GM12878 (cell line): ENCODE measurements around the gene PARN. TPM values are rescaled to one million over a fixed set of nuclear protein-coding genes. Genes with fewer than 3 reads are reported as not detected.

Experiments
- ATF2 ChIP-seq: IDR thresholded peaks from 2 replicates; pipeline ENCODE4 v1.6.1; 2012; ENCODE audit warnings: low read length, inconsistent platforms
- BMI1 ChIP-seq: fragments of 450-650 bp; IDR thresholded peaks from 2 replicates; pipeline ENCODE4 v1.6.1; 2016; ENCODE audit warnings: mild to moderate bottlenecking, moderate library complexity, borderline replicate concordance
- BRCA1 ChIP-seq: IDR thresholded peaks from 2 replicates; pipeline ENCODE4 v1.6.1; 2011; ENCODE audit warnings: low read depth, low read length, improper control_type of control experiment
- CEBPB ChIP-seq, 2 experiments: fragments of 150-350 bp in 1 of 2; IDR thresholded peaks; 2 replicates each; pipeline ENCODE4 v1.6.1; 2012 to 2014; ENCODE audit warnings: low read depth in 2 of 2, low read length in 2 of 2, borderline replicate concordance in 1 of 2, inconsistent platforms in 1 of 2
- CHD1 ChIP-seq: IDR thresholded peaks from 2 replicates; pipeline ENCODE4 v1.6.1; 2012; ENCODE audit warnings: low read depth, low read length, improper control_type of control experiment
- CTCF ChIP-seq, 3 experiments: IDR thresholded peaks in 2 of 3; conservative IDR thresholded peaks in 1 of 3; 2 replicates each; pipeline ENCODE4 v1.5.1; 2011; ENCODE audit warnings: low read depth in 3 of 3, low read length in 3 of 3, mild to moderate bottlenecking in 3 of 3, control low read depth in 2 of 3, moderate library complexity in 2 of 3, inconsistent platforms in 1 of 3, mixed read lengths in 1 of 3; ENCODE audit not compliant: control insufficient read depth in 2 of 3, insufficient read depth in 1 of 3; ENCODE audit errors: extremely low read depth in 1 of 3
- DPF2 ChIP-seq: fragments of 450-650 bp; IDR thresholded peaks from 2 replicates; pipeline ENCODE4 v1.6.1; 2017; ENCODE audit warnings: mild to moderate bottlenecking
- EED ChIP-seq: sonication (generic); IDR thresholded peaks from 2 replicates; pipeline ENCODE4 v1.6.1; 2016; ENCODE audit warnings: antibody characterized with exemption, low read depth
- EGR1 ChIP-seq, 2 experiments: IDR thresholded peaks; 1 replicate in 1 of 2; 2 replicates in 1 of 2; pipeline ENCODE4 v1.6.1; 2011 to 2012; ENCODE audit warnings: low read depth in 2 of 2, low read length in 2 of 2, borderline replicate concordance in 1 of 2, mild to moderate bottlenecking in 1 of 2, moderate library complexity in 1 of 2
- JUNB ChIP-seq: IDR thresholded peaks from 2 replicates; pipeline ENCODE4 v1.6.1; 2016; ENCODE audit warnings: antibody characterized with exemption, mild to moderate bottlenecking
- LARP7 ChIP-seq: fragments of 450-650 bp; IDR thresholded peaks from 2 replicates; pipeline ENCODE4 v1.6.1; 2017; ENCODE audit warnings: mild to moderate bottlenecking
- NFXL1 ChIP-seq: fragments of 450-650 bp; IDR thresholded peaks from 2 replicates; pipeline ENCODE4 v1.6.1; 2017; ENCODE audit warnings: antibody characterized with exemption, mild to moderate bottlenecking, borderline replicate concordance
- PAX5 ChIP-seq: IDR thresholded peaks from 2 replicates; pipeline ENCODE4 v1.6.1; 2011; ENCODE audit warnings: low read depth, low read length, borderline replicate concordance
- RAD21 ChIP-seq: IDR thresholded peaks from 2 replicates; pipeline ENCODE4 v1.6.1; 2011; ENCODE audit warnings: mild to moderate bottlenecking, low read depth, low read length, moderate library complexity; ENCODE audit not compliant: insufficient read depth
- RB1 ChIP-seq: fragments of 450-650 bp; formaldehyde crosslinking; IDR thresholded peaks from 2 replicates; pipeline ENCODE4 v1.6.1; 2017; ENCODE audit warnings: mild to moderate bottlenecking, borderline replicate concordance
- SIN3A ChIP-seq: IDR thresholded peaks from 2 replicates; pipeline ENCODE4 v1.6.1; 2012; ENCODE audit warnings: low read depth, low read length, improper control_type of control experiment
- SUPT20H ChIP-seq: IDR thresholded peaks from 2 replicates; pipeline ENCODE4 v1.6.1; 2011; ENCODE audit warnings: low read depth, mild to moderate bottlenecking, low read length, moderate library complexity, borderline replicate concordance; ENCODE audit not compliant: control insufficient read depth
- TAF1 ChIP-seq: IDR thresholded peaks from 2 replicates; pipeline ENCODE4 v1.6.1; 2011; ENCODE audit warnings: mild to moderate bottlenecking, low read depth, low read length, borderline replicate concordance
- ZBTB4 ChIP-seq: fragments of 450-650 bp; formaldehyde crosslinking; IDR thresholded peaks from 2 replicates; pipeline ENCODE4 v1.4.0; 2022; ENCODE audit warnings: mild to moderate bottlenecking, moderate library complexity
- ZNF207 ChIP-seq: fragments of 450-650 bp; IDR thresholded peaks from 2 replicates; pipeline ENCODE4 v1.6.1; 2014; ENCODE audit warnings: antibody characterized with exemption, mild to moderate bottlenecking, borderline replicate concordance
- ZNF274 ChIP-seq: IDR thresholded peaks from one replicate; pipeline ENCODE4 v1.8.0; 2011; ENCODE audit not compliant: insufficient read length, insufficient read depth
- ZNF384 ChIP-seq: IDR thresholded peaks from 2 replicates; pipeline ENCODE4 v1.6.1; 2012; ENCODE audit warnings: low read depth, mild to moderate bottlenecking, low read length, improper control_type of control experiment, borderline replicate concordance
- polyA plus RNA-seq, 11 experiments: library from polyadenylated mRNA; depleted of rRNA in 4 of 11; unstranded in 6 of 11; stranded (reverse) in 5 of 11; fragments of >200 nt; fragmentation: Nextera tagmentation in 4 of 11; fragmentation: Illumina TruSeq in 1 of 11; extraction: Ambion mirVana in 4 of 11; extraction: Trizol in 1 of 11; gene quantifications; 1 replicate in 1 of 11; 2 replicates in 10 of 11; pipeline versions ENCODE4 v1.2.1 to v1.2.3, GENCODE V29; 2011 to 2016; ENCODE audit warnings: inconsistent platforms in 2 of 11, missing spikeins in 2 of 11, low read depth in 1 of 11
- total RNA-seq, 4 experiments: library from RNA; depleted of rRNA in 3 of 4; stranded (reverse); fragments of >200 nt in 3 of 4; fragmentation: Illumina TruSeq in 1 of 4; extraction: Trizol in 1 of 4; gene quantifications; 2 replicates each; pipeline versions ENCODE4 v1.2.1 to v1.2.3, GENCODE V29; 2013 to 2021
- TF ChIP-seq, protein P1 (sequence below): fragments of 450-650 bp; IDR thresholded peaks from 2 replicates; pipeline ENCODE4 v1.6.1; 2017; ENCODE audit warnings: mild to moderate bottlenecking, low read depth, inconsistent platforms; ENCODE audit not compliant: poor library complexity, severe bottlenecking

Gene PARN
- total and polyA plus RNA-seq, 10 of the 15 experiments (the other 5 are each of a cell fraction or from before 2014, with no cell fraction given) = 15.6 to 77.3 (median 47.7) TPM

GRCh38 chr16:14608111-14608566 lies 21.9 kb downstream of the PARN start (continued):
- TF ChIP-seq, protein P1, sequence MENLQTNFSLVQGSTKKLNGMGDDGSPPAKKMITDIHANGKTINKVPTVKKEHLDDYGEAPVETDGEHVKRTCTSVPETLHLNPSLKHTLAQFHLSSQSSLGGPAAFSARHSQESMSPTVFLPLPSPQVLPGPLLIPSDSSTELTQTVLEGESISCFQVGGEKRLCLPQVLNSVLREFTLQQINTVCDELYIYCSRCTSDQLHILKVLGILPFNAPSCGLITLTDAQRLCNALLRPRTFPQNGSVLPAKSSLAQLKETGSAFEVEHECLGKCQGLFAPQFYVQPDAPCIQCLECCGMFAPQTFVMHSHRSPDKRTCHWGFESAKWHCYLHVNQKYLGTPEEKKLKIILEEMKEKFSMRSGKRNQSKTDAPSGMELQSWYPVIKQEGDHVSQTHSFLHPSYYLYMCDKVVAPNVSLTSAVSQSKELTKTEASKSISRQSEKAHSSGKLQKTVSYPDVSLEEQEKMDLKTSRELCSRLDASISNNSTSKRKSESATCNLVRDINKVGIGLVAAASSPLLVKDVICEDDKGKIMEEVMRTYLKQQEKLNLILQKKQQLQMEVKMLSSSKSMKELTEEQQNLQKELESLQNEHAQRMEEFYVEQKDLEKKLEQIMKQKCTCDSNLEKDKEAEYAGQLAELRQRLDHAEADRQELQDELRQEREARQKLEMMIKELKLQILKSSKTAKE = peak; percentile 69
- TF ChIP-seq ATF2 = peak; percentile 57
- no peak for TF ChIP-seq ZBTB4 (CRISPR knock-in tag)
- no peak for TF ChIP-seq BMI1
- TF ChIP-seq EED = no peak
- no peak for TF ChIP-seq ZNF384
- no peak for TF ChIP-seq SIN3A
- no peak for TF ChIP-seq TAF1
- no peak for TF ChIP-seq SUPT20H
- no peak for TF ChIP-seq LARP7
- TF ChIP-seq RAD21 = no peak
- no peak for TF ChIP-seq ZNF207
- TF ChIP-seq NFXL1 = no peak
- TF ChIP-seq JUNB = peak; percentile 77
- TF ChIP-seq CEBPB (IDR thresholded peaks at IDR 0.05; ENCODE audit: borderline replicate concordance in 1 of 2, low read depth in 2 of 2, low read length in 2 of 2) = no peak
- TF ChIP-seq CHD1 = no peak
- TF ChIP-seq EGR1 (IDR thresholded peaks at IDR 0.05; ENCODE audit: borderline replicate concordance in 1 of 2, low read depth in 2 of 2, low read length in 2 of 2) = no peak
- TF ChIP-seq RB1 = no peak
- TF ChIP-seq DPF2 = no peak
- no peak for TF ChIP-seq BRCA1
- TF ChIP-seq ZNF274 = no peak
- no peak for TF ChIP-seq CTCF (IDR thresholded peaks at IDR 0.05 in 2 of 3, conservative IDR thresholded peaks at IDR 0.05 in 1 of 3; ENCODE audit: control insufficient read depth in 2 of 3, extremely low read depth in 1 of 3, insufficient read depth in 1 of 3, low read depth in 3 of 3, low read length in 3 of 3)
- TF ChIP-seq PAX5 = no peak
